Effector CD4-positive, alpha-beta T cell (primary cell): Measurements from ENCODE around the gene SRP68.
"Not testable (repeated sequence)": the region's sequence is repeated elsewhere in the genome, so short reads cannot be mapped to it uniquely, and the experiment has no call there.

Source experiments
- DNase-seq: peaks from one replicate; pipeline ENCODE4 v3.0.0-alpha.2; 2020

The SRP68 gene

GRCh38 chr17:76076765-76077583, 4.7 kb upstream of the SRP68 start:
- DNase-seq = peak; percentile 40

- no peak for DNase-seq
Measured at GRCh38 chr17:76076146-76076764, 3.9 kb upstream of the SRP68 start.

- no peak for DNase-seq
Measured at GRCh38 chr17:76075364-76076145, 3.2 kb upstream of the SRP68 start.

GRCh38 chr17:76074390-76075363, 2.4 kb upstream of the SRP68 start, which contains the start of gene GALR2:
GALR2 (plus strand) TSS chr17:76074781; CDS start chr17:76074884, 103 bp downstream.
- no peak for DNase-seq

- DNase-seq = no peak
Measured at GRCh38 chr17:76071531-76072147, 678 bp downstream of the SRP68 start.

- DNase-seq = no peak
Measured at GRCh38 chr17:76065775-76066174, 6.5 kb downstream of the SRP68 start.

GRCh38 chr17:76063875-76064546, 8.3 kb downstream of the SRP68 start:
- no peak for DNase-seq

GRCh38 chr17:76058264-76058663, 14.1 kb downstream of the SRP68 start:
- DNase-seq = not testable (repeated sequence)

GRCh38 chr17:76056882-76057281, 15.4 kb downstream of the SRP68 start:
- no peak for DNase-seq

- no peak for DNase-seq
Measured at GRCh38 chr17:76054112-76054476, 18.2 kb downstream of the SRP68 start.

- DNase-seq = no peak
Measured at GRCh38 chr17:76053246-76054111, 18.8 kb downstream of the SRP68 start.

GRCh38 chr17:76051561-76051960, 20.8 kb downstream of the SRP68 start:
- DNase-seq = no peak

GRCh38 chr17:76050538-76051467, 21.5 kb downstream of the SRP68 start:
- no peak for DNase-seq

GRCh38 chr17:76049836-76050537, 22.3 kb downstream of the SRP68 start:
- DNase-seq = no peak

GRCh38 chr17:76049239-76049638, 23.1 kb downstream of the SRP68 start:
- no peak for DNase-seq

- no peak for DNase-seq
Measured at GRCh38 chr17:76048711-76049110, 23.6 kb downstream of the SRP68 start.

GRCh38 chr17:76048025-76048605, 24.2 kb downstream of the SRP68 start:
- no peak for DNase-seq

GRCh38 chr17:76046064-76046463, 26.3 kb downstream of the SRP68 start:
- DNase-seq = no peak
